NCI-H146 (cell line): ENCODE data around the gene FERMT3.
"Not testable (repeated sequence)": the region's sequence is repeated elsewhere in the genome, so short reads cannot be mapped to it uniquely, and the experiment has no call there.

ENCODE experiments used
- DNase-seq: peaks from one replicate; lab custom pipeline; 2025; lab: John Stamatoyannopoulos, UW

Gene FERMT3

GRCh38 chr11:64206457-64207255 lies at the start of gene FERMT3:
Gene FERMT3 (plus strand): TSS chr11:64206721. CDS start chr11:64207365, 644 bp downstream.
- DNase-seq, result no peak

GRCh38 chr11:64157631-64158394 lies 48.7 kb upstream of the FERMT3 start:
- DNase-seq, result no peak

GRCh38 chr11:64161037-64161436 lies 45.5 kb upstream of the FERMT3 start:
- DNase-seq, result no peak

GRCh38 chr11:64162769-64163168 lies 43.8 kb upstream of the FERMT3 start:
- DNase-seq, result not testable (repeated sequence)

- DNase-seq, result no peak
Observed at GRCh38 chr11:64163951-64164350, 42.6 kb upstream of the FERMT3 start.

GRCh38 chr11:64164392-64165312 lies 41.9 kb upstream of the FERMT3 start:
- no peak for DNase-seq

GRCh38 chr11:64165481-64165841 lies 41.1 kb upstream of the FERMT3 start:
- no peak for DNase-seq

GRCh38 chr11:64165842-64166635 lies 40.5 kb upstream of the FERMT3 start, which contains the start of gene MACROD1:
Gene MACROD1 (minus strand): TSS chr11:64166113. CDS start chr11:64165994, 119 bp downstream.
- DNase-seq, result peak; percentile 93

- no peak for DNase-seq
Observed at GRCh38 chr11:64170419-64170818, 36.1 kb upstream of the FERMT3 start.

GRCh38 chr11:64173616-64174355 lies 32.7 kb upstream of the FERMT3 start:
- DNase-seq, result no peak

- DNase-seq, result no peak
Observed at GRCh38 chr11:64176751-64177150, 29.8 kb upstream of the FERMT3 start.

- DNase-seq, result no peak
Observed at GRCh38 chr11:64178203-64178602, 28.3 kb upstream of the FERMT3 start.

- DNase-seq, result no peak
Observed at GRCh38 chr11:64178951-64179639, 27.4 kb upstream of the FERMT3 start.

GRCh38 chr11:64180891-64181290 lies 25.6 kb upstream of the FERMT3 start:
- DNase-seq, result no peak

GRCh38 chr11:64181506-64182411 lies 24.8 kb upstream of the FERMT3 start:
- no peak for DNase-seq

GRCh38 chr11:64183890-64184289 lies 22.6 kb upstream of the FERMT3 start:
- no peak for DNase-seq

- DNase-seq, result peak; percentile 83
Observed at GRCh38 chr11:64185175-64185692, 21.3 kb upstream of the FERMT3 start.

GRCh38 chr11:64185693-64186491 lies 20.6 kb upstream of the FERMT3 start, which contains the start of gene STIP1:
Gene STIP1 (plus strand): TSS chr11:64186171. CDS start chr11:64186262, 91 bp downstream.
- peak; percentile 100 for DNase-seq
